Measurements from ENCODE around the gene CDC42BPG.

CDC42BPG gene

DNA sequence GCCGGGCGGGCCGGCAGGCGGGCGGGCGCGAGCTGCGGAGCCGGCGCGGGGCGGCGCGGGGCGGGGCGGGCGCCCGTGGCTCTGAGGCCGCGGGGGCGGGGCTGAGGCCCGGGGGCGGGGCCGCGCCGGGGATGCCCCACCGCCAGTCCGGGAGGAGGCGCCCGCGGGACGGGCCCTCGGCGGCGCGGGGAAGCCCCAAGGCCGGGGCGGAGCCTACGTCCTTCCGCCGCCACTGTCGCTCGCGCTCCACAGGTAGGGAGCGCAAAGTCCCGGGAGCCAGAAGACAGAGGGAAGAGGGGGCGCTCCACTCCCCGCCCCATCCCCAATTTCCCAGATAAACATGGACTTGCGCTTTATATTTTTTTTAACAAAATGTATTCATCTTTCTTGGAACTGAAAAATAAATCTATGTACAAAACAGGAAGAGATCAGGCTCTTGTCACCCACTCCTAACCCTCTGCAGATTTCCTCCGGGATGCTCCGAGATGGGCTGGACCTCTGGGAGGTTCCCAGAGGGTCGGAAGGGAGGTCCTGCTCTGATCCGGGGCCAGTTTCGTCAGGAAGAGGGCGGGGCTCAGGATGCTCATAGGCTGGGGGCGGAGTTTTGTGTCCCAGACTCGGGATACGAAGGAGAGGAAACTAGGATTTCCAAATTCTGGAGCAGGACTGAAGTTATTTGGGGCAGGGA, 41.2 kb downstream of the CDC42BPG start, which contains the start of gene MAP4K2:
MAP4K2 (minus strand) TSS at position 57 of the 688 bp plus-strand sequence. CDS start 65 bp downstream, outside the sequence.
- DNase-seq = peak; percentile 87

DNA sequence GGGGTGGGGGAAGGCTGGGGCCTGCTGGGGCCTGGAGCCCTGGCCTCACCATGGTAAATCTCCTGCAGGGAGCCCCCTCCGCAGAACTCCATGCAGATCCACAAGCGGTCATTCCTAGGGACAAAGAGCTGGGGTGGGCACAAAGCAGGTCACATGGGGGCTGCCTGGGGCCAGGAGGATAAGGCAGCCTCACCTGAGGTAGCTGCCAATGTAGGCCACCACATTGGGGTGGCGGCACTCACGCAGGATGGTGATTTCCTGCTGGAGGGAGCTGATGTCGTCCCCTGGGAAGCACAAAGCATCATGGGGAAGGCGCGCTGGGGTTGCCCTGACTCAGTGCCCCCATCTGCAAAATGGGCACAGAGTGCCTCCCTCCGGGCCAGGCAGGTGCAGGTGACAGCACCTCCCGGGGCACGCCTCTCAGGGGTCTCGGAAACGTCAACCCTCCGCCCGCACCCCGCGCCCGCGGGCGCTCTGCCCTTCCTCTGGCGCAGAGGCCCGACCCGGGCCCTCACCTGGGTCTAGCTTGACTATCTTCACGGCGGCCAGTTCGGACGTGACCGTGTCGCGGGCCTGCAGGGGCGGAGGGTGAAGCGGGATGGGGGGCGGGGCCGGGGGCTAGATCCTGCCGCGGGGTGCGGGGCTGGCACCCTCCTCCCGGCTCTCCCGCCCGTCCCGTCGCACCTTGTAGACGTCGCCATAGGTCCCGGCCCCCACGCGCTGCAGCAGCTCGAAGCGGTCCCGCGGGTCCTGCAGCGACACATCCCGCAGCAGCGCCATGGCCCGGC, 41.9 kb downstream of the CDC42BPG start:
- peak; percentile 42 for DNase-seq

- DNase-seq = peak; percentile 44
These were observed 42.7 kb downstream of the CDC42BPG start for GRCh38 chr11:64801561-64802369.

- no peak for DNase-seq
These were observed 43.3 kb downstream of the CDC42BPG start for GRCh38 chr11:64801158-64801464.

DNA sequence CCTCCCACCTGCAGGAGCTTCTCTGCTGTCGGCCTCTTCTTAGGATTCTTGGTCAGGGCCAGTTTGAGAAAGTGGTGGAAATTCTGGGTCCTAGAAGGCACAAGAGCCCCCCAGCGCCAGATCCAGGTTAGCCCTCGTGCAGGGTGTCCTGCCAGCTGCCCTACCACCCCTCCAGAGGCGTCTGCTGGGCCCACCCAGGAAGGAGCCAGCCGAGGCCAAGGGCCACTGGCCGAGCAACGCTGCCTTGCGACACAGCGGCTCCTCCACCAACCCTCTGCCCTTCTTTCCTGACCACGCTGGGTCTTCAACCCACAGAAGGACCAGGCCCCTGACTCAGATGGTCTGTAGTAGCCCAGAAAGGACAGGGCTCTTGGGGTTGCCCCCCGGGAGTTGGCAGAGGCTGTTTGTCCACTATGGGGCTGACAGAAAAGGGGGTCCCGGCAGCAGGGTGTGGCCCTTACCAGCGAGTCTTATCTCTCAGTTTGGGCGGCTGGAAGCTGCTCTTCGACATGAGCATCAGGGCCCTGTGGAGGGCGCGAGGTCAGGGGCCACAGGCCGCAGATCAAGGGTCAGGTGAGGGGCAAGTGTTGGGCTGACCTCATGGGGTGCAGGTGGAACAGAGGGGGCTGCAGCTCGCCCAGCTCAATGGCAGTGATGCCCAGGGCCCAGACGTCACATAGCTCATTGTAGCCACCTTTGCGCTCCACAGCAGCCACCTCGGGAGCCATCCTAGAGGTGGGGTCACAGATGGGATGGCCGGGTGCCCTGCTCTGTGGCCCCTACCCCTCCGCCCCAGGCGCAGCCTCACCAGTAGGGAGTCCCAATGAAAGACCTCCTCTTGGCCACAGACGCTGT, 43.9 kb downstream of the CDC42BPG start:
- peak; percentile 38 for DNase-seq

- DNase-seq = peak; percentile 46
These were observed 44.7 kb downstream of the CDC42BPG start for GRCh38 chr11:64799623-64800302.

DNA sequence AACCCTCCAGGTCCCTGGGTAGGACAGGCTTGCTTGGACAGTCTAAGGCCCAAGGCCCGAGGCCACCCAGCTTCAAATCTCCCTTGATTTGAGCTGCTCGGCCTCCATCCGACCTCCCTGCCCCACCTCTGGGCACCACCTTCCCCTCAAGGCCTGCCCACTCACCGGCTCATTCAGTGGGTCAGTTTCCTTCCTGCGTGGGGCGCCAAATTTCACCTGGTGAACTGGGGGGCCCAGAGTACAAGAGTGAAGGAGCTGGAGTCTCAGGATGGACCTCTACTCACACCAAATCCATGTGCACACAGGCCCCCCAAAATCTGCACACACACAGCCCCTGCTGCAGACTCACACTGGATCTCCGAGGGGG, 45.2 kb downstream of the CDC42BPG start:
- DNase-seq = no peak

- no peak for DNase-seq
These were observed 47.5 kb downstream of the CDC42BPG start for GRCh38 chr11:64796757-64797541.

- no peak for DNase-seq
These were observed 48.3 kb downstream of the CDC42BPG start for GRCh38 chr11:64796047-64796756.

- no peak for DNase-seq
These were observed 49.9 kb downstream of the CDC42BPG start for GRCh38 chr11:64794526-64794925.

- DNase-seq = peak; percentile 68
These were observed 50.9 kb downstream of the CDC42BPG start for GRCh38 chr11:64793271-64794160.

DNA sequence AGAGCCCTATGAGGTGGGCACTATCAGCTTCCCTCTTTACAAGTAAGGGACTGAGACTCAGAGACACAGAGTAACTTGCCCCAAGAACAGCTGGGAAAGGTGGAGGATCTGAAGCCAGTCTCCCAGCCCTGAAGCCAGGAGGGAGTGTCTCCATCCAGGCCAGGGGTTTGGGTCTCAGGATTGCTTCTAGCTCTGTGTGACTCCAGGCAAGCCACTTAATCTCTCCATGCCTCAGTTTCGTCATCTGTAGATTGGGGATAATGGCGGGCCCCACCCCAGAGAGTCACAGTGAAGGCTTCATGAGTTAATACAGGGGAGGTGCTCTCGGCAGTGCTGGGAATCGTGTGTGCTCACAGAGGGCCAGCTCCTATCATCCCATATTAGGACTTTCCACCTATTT, 52.0 kb downstream of the CDC42BPG start:
- no peak for DNase-seq

GRCh38 chr11:64791781-64792291, 52.6 kb downstream of the CDC42BPG start:
- DNase-seq = no peak

DNA sequence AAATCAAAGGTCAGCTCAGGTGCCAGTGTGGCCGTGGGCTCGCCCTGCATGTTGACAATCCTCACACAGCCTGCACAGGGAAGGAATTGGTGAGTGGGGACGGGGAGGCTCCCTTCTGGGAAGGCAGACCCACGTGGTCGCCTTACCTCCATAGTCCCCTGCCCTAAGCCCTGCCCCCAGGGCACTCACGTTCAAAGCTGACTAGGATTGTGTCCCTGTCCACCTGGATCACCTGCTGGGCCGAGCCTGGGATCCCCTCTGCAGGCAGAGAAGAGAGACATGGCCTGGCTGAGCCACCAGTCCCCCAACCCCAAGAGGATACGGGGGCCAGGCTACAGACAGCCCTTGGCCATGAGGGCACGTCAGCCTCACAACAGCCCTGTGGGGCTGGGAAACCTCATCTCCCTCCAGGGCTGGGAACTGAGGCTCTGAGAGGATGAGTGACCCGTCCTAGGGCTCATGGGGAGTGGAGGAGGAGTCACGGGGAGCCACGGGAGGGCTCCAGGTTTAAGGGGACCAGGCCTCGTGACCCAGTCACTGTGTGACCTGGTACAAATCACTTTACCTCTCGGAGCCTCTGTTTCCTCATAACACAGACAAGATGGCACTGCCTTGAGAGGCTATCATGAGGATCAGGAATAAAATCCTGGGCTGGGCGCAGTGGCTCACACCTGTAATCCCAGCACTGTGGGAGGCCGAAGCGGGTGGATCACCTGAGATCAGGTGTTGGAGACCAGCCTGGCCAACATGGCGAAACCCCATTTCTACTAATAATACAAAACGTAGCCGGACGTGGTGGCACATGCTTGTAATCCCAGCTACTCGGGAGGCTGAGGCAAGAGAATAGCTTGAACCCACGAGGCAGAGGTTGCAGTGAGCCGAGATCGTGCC, 54.0 kb downstream of the CDC42BPG start:
- no peak for DNase-seq

DNA sequence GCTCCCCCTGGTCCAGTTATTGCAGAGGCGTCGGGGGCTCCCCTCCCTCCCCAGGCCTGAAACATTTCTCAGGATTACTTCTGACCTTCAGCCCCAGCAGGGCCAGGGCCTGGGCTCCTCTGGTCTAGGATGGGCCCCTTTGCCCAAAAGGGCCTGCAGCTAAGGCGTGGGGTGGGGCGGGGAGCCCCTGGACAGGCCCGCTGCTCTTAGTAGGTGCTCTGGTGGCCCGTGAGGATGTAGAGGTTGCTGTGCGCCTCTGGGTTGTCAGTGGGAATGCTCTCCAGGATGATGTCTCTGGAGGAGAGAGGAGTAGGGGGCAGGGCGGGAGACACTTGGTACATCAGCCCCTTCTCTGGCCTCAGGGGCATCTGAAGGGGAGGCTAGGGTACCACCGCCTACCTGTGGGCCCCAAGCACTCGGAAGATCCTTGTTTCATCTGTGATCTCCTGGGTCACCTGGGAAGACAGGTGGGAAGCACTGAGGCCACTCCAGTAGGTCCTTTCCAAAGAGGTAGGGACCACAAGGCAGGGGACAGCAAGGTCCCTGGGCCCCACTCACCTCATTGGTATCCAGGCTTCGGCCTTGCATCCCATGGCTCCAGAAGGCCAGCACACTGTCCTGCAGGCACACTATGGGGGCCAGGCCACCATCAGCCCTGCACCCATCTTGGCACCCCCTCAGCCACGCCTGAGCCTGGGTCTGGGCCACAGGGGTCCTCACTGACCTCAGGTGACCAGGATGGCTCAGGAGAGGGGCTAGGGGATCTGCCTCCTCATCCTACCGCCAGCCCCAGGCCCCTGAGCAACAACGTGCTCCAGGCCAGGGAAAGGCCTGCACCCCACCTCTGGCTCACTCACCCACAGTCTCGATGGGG, 54.9 kb downstream of the CDC42BPG start:
- DNase-seq = no peak

DNA sequence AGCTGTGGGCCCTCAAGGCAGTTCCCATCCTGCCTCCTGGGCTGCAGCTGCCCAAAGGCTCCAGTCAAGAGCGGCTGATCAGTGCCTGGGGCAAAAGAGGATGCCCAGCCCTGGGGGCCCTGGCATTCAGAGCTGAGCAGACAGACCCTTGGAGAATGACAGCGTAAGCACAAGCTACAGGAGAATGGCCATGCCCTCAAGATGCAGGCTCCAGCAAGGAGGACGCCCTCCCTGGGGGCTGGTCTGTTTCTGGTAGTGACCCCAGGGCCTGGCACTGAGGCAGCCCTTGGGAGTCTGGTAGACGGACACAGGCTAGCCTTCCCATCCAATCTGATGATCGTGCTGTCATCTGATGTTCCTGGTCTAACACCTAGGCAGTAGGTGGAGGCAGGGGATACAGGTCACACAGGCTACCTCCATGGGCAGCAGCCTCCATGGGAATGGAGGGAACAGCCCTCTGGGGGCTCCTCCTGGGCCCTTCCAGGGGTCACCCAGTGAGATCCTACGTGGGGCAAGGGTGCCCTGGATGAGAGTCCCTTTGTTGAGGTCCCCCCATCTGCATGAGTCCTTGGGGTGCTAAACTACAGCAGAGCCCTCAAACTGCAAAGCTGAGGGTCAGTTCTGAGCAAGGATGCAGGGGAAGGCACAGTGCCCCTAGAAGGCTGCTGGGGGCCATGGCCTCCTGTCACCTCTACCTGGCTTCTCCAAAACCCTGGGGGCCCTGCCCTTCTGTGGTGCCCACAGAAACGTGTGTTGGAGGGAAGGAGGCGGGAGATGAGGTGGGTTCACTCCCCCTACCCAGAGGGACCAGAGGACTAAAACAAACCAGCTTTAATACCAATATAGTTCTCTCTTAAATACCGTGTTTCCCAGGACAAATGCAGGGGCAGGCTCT, 55.9 kb downstream of the CDC42BPG start:
- no peak for DNase-seq
